B cell (primary cell): ENCODE measurements around the gene IFRD1. TPM values are rescaled to one million over a fixed set of nuclear protein-coding genes. Genes with fewer than 3 reads are reported as not detected.

ENCODE experiments used
- ATAC-seq: fragments of 200-7000 bp; cut with Tn5 transposase; one replicate; pipeline ENCODE4 v1.10.0; 2021; ENCODE audit warnings: low read depth, mild to moderate bottlenecking, moderate number of reproducible peaks, moderate library complexity
- CTCF ChIA-PET: fragments of 350-600 bp; sonication (Branson Sonifier 250); formaldehyde crosslinking; loops from one replicate; lab custom pipeline; 2021; ENCODE audit warnings: antibody characterized with exemption, inconsistent platforms; lab: Charles Lee
- POLR2A ChIA-PET: fragments of 350-600 bp; sonication (Branson Sonifier 250); formaldehyde crosslinking; loops from one replicate; lab custom pipeline; 2021; ENCODE audit warnings: antibody characterized with exemption; lab: Charles Lee
- DNase-seq: peaks from one replicate; pipeline ENCODE4 v3.0.0; 2013
- H2AFZ ChIP-seq: 2 replicates; pipeline ENCODE4 v1.6.1; 2012; ENCODE audit warnings: mild to moderate bottlenecking, low read depth, low read length; ENCODE audit not compliant: insufficient read depth, poor library complexity, severe bottlenecking
- H3K27ac ChIP-seq, 2 donors: 1 replicate in 1 of 2; 2 replicates in 1 of 2; pipeline ENCODE4 v1.5.1; 2012 to 2013; ENCODE audit warnings: low read length in 2 of 2, mild to moderate bottlenecking in 2 of 2, moderate library complexity in 1 of 2
- H3K27me3 ChIP-seq, 4 experiments: fragments of 200-600 bp in 1 of 4; sonication (generic) in 1 of 4; replicated peaks in 1 of 4; 1 replicate in 2 of 4; 2 replicates in 2 of 4; pipeline versions ENCODE4 v1.6.1 to v1.7.0; 2013 to 2016; ENCODE audit warnings: low read length in 3 of 4, mild to moderate bottlenecking in 2 of 4, mixed read lengths in 1 of 4, moderate library complexity in 1 of 4; ENCODE audit not compliant: insufficient read depth in 4 of 4, control insufficient read depth in 3 of 4; ENCODE audit errors: control extremely low read depth in 1 of 4
- H3K36me3 ChIP-seq, 2 experiments: replicated peaks in 1 of 2; 1 replicate in 1 of 2; 2 replicates in 1 of 2; pipeline versions ENCODE4 v1.6.1 to v1.7.1; 2013; ENCODE audit warnings: low read length in 1 of 2; ENCODE audit not compliant: insufficient read depth in 2 of 2, control insufficient read depth in 1 of 2; ENCODE audit errors: control extremely low read depth in 1 of 2, extremely low read depth in 1 of 2
- H3K4me1 ChIP-seq, 2 donors: fragments of 200-600 bp in 1 of 2; sonication (generic) in 1 of 2; 1 replicate in 1 of 2; 2 replicates in 1 of 2; pipeline versions ENCODE4 v1.5.1 to v1.6.1; 2013 to 2017; ENCODE audit warnings: low read length in 2 of 2; ENCODE audit not compliant: control insufficient read depth in 2 of 2, insufficient read depth in 2 of 2
- H3K4me2 ChIP-seq: replicated peaks from 2 replicates; pipeline ENCODE3; 2012; ENCODE audit warnings: mild to moderate bottlenecking, low read depth, low read length; ENCODE audit not compliant: poor library complexity, severe bottlenecking
- H3K4me3 ChIP-seq, 5 experiments: fragments of 200-600 bp in 1 of 5; sonication (generic) in 1 of 5; 1 replicate in 3 of 5; 2 replicates in 2 of 5; pipeline versions ENCODE4 v1.5.1 to v1.7.0; 2011 to 2016; ENCODE audit warnings: low read length in 4 of 5, mild to moderate bottlenecking in 4 of 5, low read depth in 2 of 5, control low read depth in 1 of 5, moderate library complexity in 1 of 5; ENCODE audit not compliant: insufficient read depth in 1 of 5; ENCODE audit errors: control extremely low read depth in 1 of 5, extremely low read depth in 1 of 5
- H3K79me2 ChIP-seq: fragments of 200-600 bp; sonication (generic); one replicate; pipeline ENCODE4 v1.6.0; 2016; ENCODE audit warnings: low read length; ENCODE audit not compliant: control insufficient read depth, insufficient read depth
- H3K9ac ChIP-seq: fragments of 200-600 bp; sonication (generic); 2 replicates; pipeline ENCODE4 v1.6.1; 2017; ENCODE audit warnings: mild to moderate bottlenecking, low read length, moderate library complexity
- H3K9me3 ChIP-seq, 3 donors: one replicate each; pipeline versions ENCODE4 v1.6.1 to v1.7.1; 2013; ENCODE audit warnings: low read length in 2 of 3; ENCODE audit not compliant: control insufficient read depth in 2 of 3, insufficient read depth in 1 of 3; ENCODE audit errors: control extremely low read depth in 1 of 3
- H4K20me1 ChIP-seq: 2 replicates; pipeline ENCODE4 v1.6.0; 2012; ENCODE audit warnings: mild to moderate bottlenecking, low read length; ENCODE audit not compliant: insufficient read depth, control insufficient read depth, poor library complexity, severe bottlenecking
- H3K27ac Mint-ChIP-seq: one replicate; pipeline ENCODE4 v1.8.0; 2021; ENCODE audit warnings: mixed read lengths
- H3K27me3 Mint-ChIP-seq: one replicate; pipeline ENCODE4 v1.8.0; 2021; ENCODE audit warnings: mixed read lengths
- H3K4me1 Mint-ChIP-seq: one replicate; pipeline ENCODE4 v1.8.0; 2021; ENCODE audit warnings: mixed read lengths
- H3K4me3 Mint-ChIP-seq: one replicate; pipeline ENCODE4 v1.8.0; 2021; ENCODE audit warnings: mixed read lengths
- H3K9me3 Mint-ChIP-seq: one replicate; pipeline ENCODE4 v1.8.0; 2022; ENCODE audit warnings: mixed read lengths; ENCODE audit not compliant: insufficient read depth
- CTCF ChIP-seq: fragments of 200-600 bp; IDR thresholded peaks from one replicate; pipeline ENCODE4 v1.8.0; 2022; ENCODE audit warnings: antibody characterized with exemption, mild to moderate bottlenecking
- EZH2 ChIP-seq: IDR thresholded peaks from 2 replicates; pipeline ENCODE4 v1.6.1; 2012; ENCODE audit warnings: borderline replicate concordance, low read depth, mild to moderate bottlenecking, moderate library complexity, low read length; ENCODE audit not compliant: insufficient read depth, poor library complexity, severe bottlenecking
- WGBS: methylation state at CpG from one replicate; pipeline ENCODE4 v1.1.5; 2013; ENCODE audit warnings: missing lambda C conversion rate; ENCODE audit not compliant: insufficient coverage; 5-methylcytosine and 5-hydroxymethylcytosine counted together
- intact Hi-C: fragments of 100-400 bp; cut with micrococcal nuclease; formaldehyde crosslinking; loops from one replicate; pipeline ENCODE4 v1.10.0; 2022
- polyA plus RNA-seq: library from polyadenylated mRNA; depleted of rRNA; stranded (reverse); fragments of >200 nt; gene quantifications from 2 replicates; pipeline ENCODE4 v1.2.3, GENCODE V29; 2012
- total RNA-seq, 2 donors: library from RNA; stranded (reverse); fragments of 120-200 nt in 1 of 2; gene quantifications; 1 replicate in 1 of 2; 2 replicates in 1 of 2; pipeline versions ENCODE4 v1.2.3 to v1.2.4, GENCODE V29; 2013 to 2022

IFRD1 gene
- total and polyA plus RNA-seq, 2 donors (not counting 1 experiment from before 2014, with no cell fraction given): 54.1 to 106 TPM

DNA sequence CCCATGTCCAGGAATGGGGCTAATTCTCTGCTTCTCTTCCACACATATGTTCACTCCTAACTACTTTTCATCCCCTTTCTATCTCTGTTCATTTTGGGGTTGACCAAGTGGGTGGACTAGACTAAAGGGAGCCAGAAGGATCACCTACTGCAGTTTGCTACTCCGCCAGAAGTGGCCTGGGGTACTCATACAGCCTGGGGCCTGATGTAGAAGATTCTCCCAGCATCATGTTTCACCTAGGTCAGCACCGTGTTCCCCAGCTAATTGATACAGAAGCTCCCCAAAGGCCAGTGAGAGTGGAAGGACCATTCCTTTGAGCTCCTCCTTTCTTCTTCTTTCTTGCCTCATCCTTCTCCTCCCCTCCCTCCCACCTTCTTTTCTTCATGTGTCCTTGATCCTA lies 19.6 kb upstream of the IFRD1 start:
- Histone ChIP-seq H3K27me3 (no peaks in the 10 kb centered on the region), H3K79me2 (no peaks in the 10 kb centered on the region), H3K4me3 (no peak overlapping the region), H3K9me3 (no peaks in the 10 kb centered on the region), H3K36me3 (no peaks in the 10 kb centered on the region), H3K4me2 (no peak overlapping the region), H3K4me1 (no peaks in the 10 kb centered on the region), H2AFZ (no peak overlapping the region), H4K20me1 (no peaks in the 10 kb centered on the region), H3K27ac (no peak overlapping the region), H3K9ac (no peak overlapping the region)
- Mint-ChIP-seq H3K9me3 (no peaks in the 10 kb centered on the region), H3K27me3 (peaks cover 3% of the 10 kb centered on the region), H3K4me3 (no peak overlapping the region), H3K27ac (no peak overlapping the region), H3K4me1 (no peaks in the 10 kb centered on the region)
- 94% methylated on average over 2 of the region's 2 CpGs for WGBS
- no peak for ATAC-seq
- CTCF ChIA-PET: no interaction called here
- no peak for DNase-seq
- no peak for TF ChIP-seq EZH2
- no peak for TF ChIP-seq CTCF
- intact Hi-C loops: no loop called here
- POLR2A ChIA-PET: no interaction called here

DNA sequence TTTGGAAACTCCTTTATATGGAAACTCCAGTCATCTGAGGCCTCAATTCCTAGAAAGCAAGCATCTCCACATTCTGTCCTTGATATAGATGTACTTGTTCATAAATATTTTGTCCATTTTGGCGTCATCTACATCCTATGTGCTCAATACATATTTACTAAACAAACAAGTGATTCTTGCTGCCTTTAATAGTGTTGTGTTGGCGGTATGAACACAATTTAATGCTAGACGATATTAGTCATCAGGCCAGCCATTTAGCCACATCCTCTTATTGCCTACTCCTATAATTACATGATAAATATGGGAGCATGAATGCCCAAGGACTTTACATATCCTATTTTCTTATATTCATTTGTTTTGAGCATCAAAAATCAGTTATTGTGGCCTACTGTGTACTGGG lies 18.5 kb upstream of the IFRD1 start:
- no peak overlapping the region for H3K4me2 ChIP-seq
- Mint-ChIP-seq H3K27ac (no peak overlapping the region), H3K4me3 (no peak overlapping the region), H3K9me3 (no peaks in the 10 kb centered on the region), H3K4me1 (no peaks in the 10 kb centered on the region), H3K27me3 (peaks cover 3% of the 10 kb centered on the region)
- H3K4me3 ChIP-seq: no peak overlapping the region
- POLR2A ChIA-PET: no interaction called here
- ATAC-seq (no peak), DNase-seq (no peak)
- H4K20me1 ChIP-seq: no peaks in the 10 kb centered on the region
- CTCF ChIA-PET: no interaction called here
- H3K9me3 ChIP-seq: no peaks in the 10 kb centered on the region
- H3K9ac ChIP-seq: no peak overlapping the region
- WGBS: no CpG with 5 or more reads among the region's 3 CpGs
- no peaks in the 10 kb centered on the region for H3K79me2 ChIP-seq
- no peaks in the 10 kb centered on the region for H3K36me3 ChIP-seq
- no peaks in the 10 kb centered on the region for H3K27me3 ChIP-seq
- no peak for TF ChIP-seq EZH2
- no peak for TF ChIP-seq CTCF
- H3K27ac ChIP-seq: no peak overlapping the region
- no peak overlapping the region for H2AFZ ChIP-seq
- intact Hi-C loops: no loop called here
- no peaks in the 10 kb centered on the region for H3K4me1 ChIP-seq
